HEK293 (cell line): ENCODE measurements around the gene ZNF862.

Source experiments
- CTCF ChIA-PET: fragments of 350-600 bp; formaldehyde crosslinking; extraction: SDS; loops from one replicate; lab custom pipeline; 2021; ENCODE audit warnings: antibody characterized with exemption; lab: Yijun Ruan, JAX
- POLR2A ChIA-PET: fragments of 300-600 bp; formaldehyde crosslinking; extraction: SDS; loops from one replicate; lab custom pipeline; 2020; ENCODE audit warnings: antibody characterized with exemption, inconsistent platforms; lab: Yijun Ruan, JAX
- H3K27ac ChIP-seq: fragments of 200-500 bp; sonication (Bioruptor generic); 2 replicates; pipeline ENCODE4 v1.5.1; 2014; ENCODE audit warnings: low read depth, low read length, control low read depth, inconsistent platforms; ENCODE audit errors: extremely low read depth
- H3K36me3 ChIP-seq, 2 experiments: fragments of 200-500 bp in 1 of 2; sonication (Bioruptor generic) in 1 of 2; 1 replicate in 1 of 2; 2 replicates in 1 of 2; pipeline ENCODE4 v1.5.1; 2014 to 2017; ENCODE audit warnings: inconsistent platforms in 2 of 2, low read length in 2 of 2; ENCODE audit not compliant: control insufficient read depth in 2 of 2, insufficient read depth in 1 of 2
- H3K4me1 ChIP-seq: fragments of 200-500 bp; sonication (Bioruptor generic); 2 replicates; pipeline ENCODE4 v1.5.1; 2014; ENCODE audit warnings: mild to moderate bottlenecking, low read length, inconsistent platforms; ENCODE audit not compliant: control insufficient read depth, insufficient read depth
- H3K4me3 ChIP-seq: 2 replicates; pipeline ENCODE4 v1.5.1; 2011; ENCODE audit warnings: low read depth, mild to moderate bottlenecking, control low read depth, low read length, moderate library complexity
- H3K9me3 ChIP-seq: fragments of 200-500 bp; sonication (Bioruptor generic); 2 replicates; pipeline ENCODE4 v1.5.1; 2014; ENCODE audit warnings: low read depth, low read length, inconsistent platforms; ENCODE audit not compliant: control insufficient read depth, insufficient read depth
- KLF7 ChIP-seq: fragments of 450-650 bp; formaldehyde crosslinking; IDR thresholded peaks from 2 replicates; pipeline ENCODE4 v1.5.1; 2016; ENCODE audit warnings: missing biosample characterization, missing genetic modification characterization, borderline replicate concordance
- SETDB1 ChIP-seq: IDR thresholded peaks from one replicate; pipeline ENCODE4 v1.6.1; 2017; ENCODE audit warnings: mild to moderate bottlenecking, low read length, moderate library complexity, mixed read lengths; ENCODE audit not compliant: insufficient read length
- ZBTB20 ChIP-seq: fragments of 450-650 bp; formaldehyde crosslinking; IDR thresholded peaks from 2 replicates; pipeline ENCODE4 v1.5.1; 2016; ENCODE audit warnings: missing biosample characterization, missing genetic modification characterization
- ZNF121 ChIP-seq: fragments of 450-650 bp; formaldehyde crosslinking; IDR thresholded peaks from 2 replicates; pipeline ENCODE4 v1.5.1; 2016; ENCODE audit warnings: missing biosample characterization, missing genetic modification characterization
- ZNF239 ChIP-seq: fragments of 450-650 bp; formaldehyde crosslinking; IDR thresholded peaks from 2 replicates; pipeline ENCODE4 v1.5.1; 2016; ENCODE audit warnings: missing biosample characterization, missing genetic modification characterization
- ZNF366 ChIP-seq: fragments of 450-650 bp; formaldehyde crosslinking; conservative IDR thresholded peaks from 2 replicates; pipeline ENCODE4 v1.5.1; 2016; ENCODE audit warnings: missing biosample characterization, missing genetic modification characterization
- ZNF76 ChIP-seq: fragments of 450-650 bp; formaldehyde crosslinking; IDR thresholded peaks from 2 replicates; pipeline ENCODE4; 2016; ENCODE audit warnings: low read depth, missing biosample characterization, missing genetic modification characterization, borderline replicate concordance
- ZSCAN16 ChIP-seq: fragments of 450-650 bp; formaldehyde crosslinking; IDR thresholded peaks from 2 replicates; pipeline ENCODE4 v1.5.1; 2016; ENCODE audit warnings: missing biosample characterization, missing genetic modification characterization
- TF ChIP-seq, protein P1 (sequence below): fragments of 450-650 bp; formaldehyde crosslinking; IDR thresholded peaks from 2 replicates; pipeline ENCODE4 v1.5.1; 2016; ENCODE audit warnings: missing biosample characterization, missing genetic modification characterization
- TF ChIP-seq, protein P2 (sequence below): fragments of 450-650 bp; formaldehyde crosslinking; IDR thresholded peaks from 2 replicates; pipeline ENCODE4 v1.5.1; 2016; ENCODE audit warnings: missing biosample characterization, missing genetic modification characterization, borderline replicate concordance
- TF ChIP-seq, protein P3 (sequence below): fragments of 450-650 bp; formaldehyde crosslinking; IDR thresholded peaks from 2 replicates; pipeline ENCODE4 v1.5.1; 2017; ENCODE audit warnings: missing biosample characterization, missing genetic modification characterization
- TF ChIP-seq, protein P4 (sequence below): fragments of 450-650 bp; formaldehyde crosslinking; IDR thresholded peaks from 2 replicates; pipeline ENCODE4 v1.5.1; 2016; ENCODE audit warnings: missing biosample characterization, missing genetic modification characterization, borderline replicate concordance
- TF ChIP-seq, protein P5 (sequence below): fragments of 450-650 bp; formaldehyde crosslinking; IDR thresholded peaks from 2 replicates; pipeline ENCODE4 v1.5.1; 2017; ENCODE audit warnings: missing biosample characterization, mild to moderate bottlenecking, missing genetic modification characterization, moderate library complexity
- TF ChIP-seq, protein P6 (sequence below): fragments of 450-650 bp; formaldehyde crosslinking; IDR thresholded peaks from 2 replicates; pipeline ENCODE4 v1.5.1; 2016; ENCODE audit warnings: missing biosample characterization, missing genetic modification characterization

The ZNF862 gene

DNA sequence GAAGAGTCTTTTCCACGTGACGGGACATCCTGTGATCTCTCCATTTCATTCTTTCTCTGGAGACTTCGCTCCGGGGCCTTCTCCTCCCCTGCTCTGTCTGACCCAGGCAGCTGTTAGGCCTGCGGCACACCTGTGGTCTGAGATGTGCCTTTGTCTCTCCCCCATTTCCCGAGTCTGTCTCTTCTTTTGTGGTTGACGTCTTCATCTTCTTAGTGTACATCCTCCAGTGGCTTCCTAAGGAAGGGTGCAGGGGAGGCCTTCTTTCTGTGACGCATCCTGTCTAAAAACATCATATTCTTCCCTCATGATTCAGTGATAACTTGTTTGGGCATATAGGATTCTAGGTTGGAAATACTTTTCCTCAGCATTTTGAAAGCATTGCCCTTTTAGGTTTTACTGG lies 18.4 kb downstream of the ZNF862 start (continued):
- TF ChIP-seq, protein P1, sequence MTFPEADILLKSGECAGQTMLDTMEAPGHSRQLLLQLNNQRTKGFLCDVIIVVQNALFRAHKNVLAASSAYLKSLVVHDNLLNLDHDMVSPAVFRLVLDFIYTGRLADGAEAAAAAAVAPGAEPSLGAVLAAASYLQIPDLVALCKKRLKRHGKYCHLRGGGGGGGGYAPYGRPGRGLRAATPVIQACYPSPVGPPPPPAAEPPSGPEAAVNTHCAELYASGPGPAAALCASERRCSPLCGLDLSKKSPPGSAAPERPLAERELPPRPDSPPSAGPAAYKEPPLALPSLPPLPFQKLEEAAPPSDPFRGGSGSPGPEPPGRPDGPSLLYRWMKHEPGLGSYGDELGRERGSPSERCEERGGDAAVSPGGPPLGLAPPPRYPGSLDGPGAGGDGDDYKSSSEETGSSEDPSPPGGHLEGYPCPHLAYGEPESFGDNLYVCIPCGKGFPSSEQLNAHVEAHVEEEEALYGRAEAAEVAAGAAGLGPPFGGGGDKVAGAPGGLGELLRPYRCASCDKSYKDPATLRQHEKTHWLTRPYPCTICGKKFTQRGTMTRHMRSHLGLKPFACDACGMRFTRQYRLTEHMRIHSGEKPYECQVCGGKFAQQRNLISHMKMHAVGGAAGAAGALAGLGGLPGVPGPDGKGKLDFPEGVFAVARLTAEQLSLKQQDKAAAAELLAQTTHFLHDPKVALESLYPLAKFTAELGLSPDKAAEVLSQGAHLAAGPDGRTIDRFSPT = no peak
- TF ChIP-seq, protein P2, sequence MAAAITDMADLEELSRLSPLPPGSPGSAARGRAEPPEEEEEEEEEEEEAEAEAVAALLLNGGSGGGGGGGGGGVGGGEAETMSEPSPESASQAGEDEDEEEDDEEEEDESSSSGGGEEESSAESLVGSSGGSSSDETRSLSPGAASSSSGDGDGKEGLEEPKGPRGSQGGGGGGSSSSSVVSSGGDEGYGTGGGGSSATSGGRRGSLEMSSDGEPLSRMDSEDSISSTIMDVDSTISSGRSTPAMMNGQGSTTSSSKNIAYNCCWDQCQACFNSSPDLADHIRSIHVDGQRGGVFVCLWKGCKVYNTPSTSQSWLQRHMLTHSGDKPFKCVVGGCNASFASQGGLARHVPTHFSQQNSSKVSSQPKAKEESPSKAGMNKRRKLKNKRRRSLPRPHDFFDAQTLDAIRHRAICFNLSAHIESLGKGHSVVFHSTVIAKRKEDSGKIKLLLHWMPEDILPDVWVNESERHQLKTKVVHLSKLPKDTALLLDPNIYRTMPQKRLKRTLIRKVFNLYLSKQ (tag by site-specific recombination) = no peak
- no peak for TF ChIP-seq ZNF366
- TF ChIP-seq ZNF76 (tag by site-specific recombination) = no peak

DNA sequence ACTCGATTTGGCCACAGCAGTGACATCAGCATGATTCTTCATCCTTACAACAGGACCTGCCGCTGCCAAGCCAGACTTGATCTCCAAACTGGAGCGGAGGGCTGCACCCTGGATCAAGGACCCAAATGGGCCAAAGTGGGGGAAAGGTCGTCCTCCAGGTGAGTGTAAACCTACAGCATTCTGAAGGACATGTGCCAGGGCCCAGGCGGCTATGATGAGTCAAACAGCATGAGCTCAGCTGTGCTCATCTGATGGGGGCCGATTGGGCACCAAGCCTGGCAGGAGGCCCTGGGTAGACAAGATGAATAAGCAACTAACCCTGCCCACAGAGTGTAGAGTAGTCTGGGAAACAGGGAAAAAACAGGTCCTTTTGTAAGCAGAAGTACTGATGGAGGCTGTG lies 21.2 kb downstream of the ZNF862 start:
- TF ChIP-seq, protein P3, sequence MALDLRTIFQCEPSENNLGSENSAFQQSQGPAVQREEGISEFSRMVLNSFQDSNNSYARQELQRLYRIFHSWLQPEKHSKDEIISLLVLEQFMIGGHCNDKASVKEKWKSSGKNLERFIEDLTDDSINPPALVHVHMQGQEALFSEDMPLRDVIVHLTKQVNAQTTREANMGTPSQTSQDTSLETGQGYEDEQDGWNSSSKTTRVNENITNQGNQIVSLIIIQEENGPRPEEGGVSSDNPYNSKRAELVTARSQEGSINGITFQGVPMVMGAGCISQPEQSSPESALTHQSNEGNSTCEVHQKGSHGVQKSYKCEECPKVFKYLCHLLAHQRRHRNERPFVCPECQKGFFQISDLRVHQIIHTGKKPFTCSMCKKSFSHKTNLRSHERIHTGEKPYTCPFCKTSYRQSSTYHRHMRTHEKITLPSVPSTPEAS (tag by site-specific recombination) = no peak
- TF ChIP-seq ZBTB20 (tag by site-specific recombination) (no peak), ZSCAN16 (tag by site-specific recombination) (no peak), SETDB1 (no peak), ZNF239 (tag by site-specific recombination) (no peak), ZNF121 (tag by site-specific recombination) (no peak), KLF7 (tag by site-specific recombination) (no peak)
- TF ChIP-seq, protein P4, sequence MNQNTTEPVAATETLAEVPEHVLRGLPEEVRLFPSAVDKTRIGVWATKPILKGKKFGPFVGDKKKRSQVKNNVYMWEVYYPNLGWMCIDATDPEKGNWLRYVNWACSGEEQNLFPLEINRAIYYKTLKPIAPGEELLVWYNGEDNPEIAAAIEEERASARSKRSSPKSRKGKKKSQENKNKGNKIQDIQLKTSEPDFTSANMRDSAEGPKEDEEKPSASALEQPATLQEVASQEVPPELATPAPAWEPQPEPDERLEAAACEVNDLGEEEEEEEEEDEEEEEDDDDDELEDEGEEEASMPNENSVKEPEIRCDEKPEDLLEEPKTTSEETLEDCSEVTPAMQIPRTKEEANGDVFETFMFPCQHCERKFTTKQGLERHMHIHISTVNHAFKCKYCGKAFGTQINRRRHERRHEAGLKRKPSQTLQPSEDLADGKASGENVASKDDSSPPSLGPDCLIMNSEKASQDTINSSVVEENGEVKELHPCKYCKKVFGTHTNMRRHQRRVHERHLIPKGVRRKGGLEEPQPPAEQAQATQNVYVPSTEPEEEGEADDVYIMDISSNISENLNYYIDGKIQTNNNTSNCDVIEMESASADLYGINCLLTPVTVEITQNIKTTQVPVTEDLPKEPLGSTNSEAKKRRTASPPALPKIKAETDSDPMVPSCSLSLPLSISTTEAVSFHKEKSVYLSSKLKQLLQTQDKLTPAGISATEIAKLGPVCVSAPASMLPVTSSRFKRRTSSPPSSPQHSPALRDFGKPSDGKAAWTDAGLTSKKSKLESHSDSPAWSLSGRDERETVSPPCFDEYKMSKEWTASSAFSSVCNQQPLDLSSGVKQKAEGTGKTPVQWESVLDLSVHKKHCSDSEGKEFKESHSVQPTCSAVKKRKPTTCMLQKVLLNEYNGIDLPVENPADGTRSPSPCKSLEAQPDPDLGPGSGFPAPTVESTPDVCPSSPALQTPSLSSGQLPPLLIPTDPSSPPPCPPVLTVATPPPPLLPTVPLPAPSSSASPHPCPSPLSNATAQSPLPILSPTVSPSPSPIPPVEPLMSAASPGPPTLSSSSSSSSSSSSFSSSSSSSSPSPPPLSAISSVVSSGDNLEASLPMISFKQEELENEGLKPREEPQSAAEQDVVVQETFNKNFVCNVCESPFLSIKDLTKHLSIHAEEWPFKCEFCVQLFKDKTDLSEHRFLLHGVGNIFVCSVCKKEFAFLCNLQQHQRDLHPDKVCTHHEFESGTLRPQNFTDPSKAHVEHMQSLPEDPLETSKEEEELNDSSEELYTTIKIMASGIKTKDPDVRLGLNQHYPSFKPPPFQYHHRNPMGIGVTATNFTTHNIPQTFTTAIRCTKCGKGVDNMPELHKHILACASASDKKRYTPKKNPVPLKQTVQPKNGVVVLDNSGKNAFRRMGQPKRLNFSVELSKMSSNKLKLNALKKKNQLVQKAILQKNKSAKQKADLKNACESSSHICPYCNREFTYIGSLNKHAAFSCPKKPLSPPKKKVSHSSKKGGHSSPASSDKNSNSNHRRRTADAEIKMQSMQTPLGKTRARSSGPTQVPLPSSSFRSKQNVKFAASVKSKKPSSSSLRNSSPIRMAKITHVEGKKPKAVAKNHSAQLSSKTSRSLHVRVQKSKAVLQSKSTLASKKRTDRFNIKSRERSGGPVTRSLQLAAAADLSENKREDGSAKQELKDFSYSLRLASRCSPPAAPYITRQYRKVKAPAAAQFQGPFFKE (tag by site-specific recombination) = no peak
- TF ChIP-seq, protein P5, sequence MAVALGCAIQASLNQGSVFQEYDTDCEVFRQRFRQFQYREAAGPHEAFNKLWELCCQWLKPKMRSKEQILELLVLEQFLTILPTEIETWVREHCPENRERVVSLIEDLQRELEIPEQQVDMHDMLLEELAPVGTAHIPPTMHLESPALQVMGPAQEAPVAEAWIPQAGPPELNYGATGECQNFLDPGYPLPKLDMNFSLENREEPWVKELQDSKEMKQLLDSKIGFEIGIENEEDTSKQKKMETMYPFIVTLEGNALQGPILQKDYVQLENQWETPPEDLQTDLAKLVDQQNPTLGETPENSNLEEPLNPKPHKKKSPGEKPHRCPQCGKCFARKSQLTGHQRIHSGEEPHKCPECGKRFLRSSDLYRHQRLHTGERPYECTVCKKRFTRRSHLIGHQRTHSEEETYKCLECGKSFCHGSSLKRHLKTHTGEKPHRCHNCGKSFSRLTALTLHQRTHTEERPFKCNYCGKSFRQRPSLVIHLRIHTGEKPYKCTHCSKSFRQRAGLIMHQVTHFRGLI (tag by site-specific recombination) = no peak
- TF ChIP-seq, protein P6, sequence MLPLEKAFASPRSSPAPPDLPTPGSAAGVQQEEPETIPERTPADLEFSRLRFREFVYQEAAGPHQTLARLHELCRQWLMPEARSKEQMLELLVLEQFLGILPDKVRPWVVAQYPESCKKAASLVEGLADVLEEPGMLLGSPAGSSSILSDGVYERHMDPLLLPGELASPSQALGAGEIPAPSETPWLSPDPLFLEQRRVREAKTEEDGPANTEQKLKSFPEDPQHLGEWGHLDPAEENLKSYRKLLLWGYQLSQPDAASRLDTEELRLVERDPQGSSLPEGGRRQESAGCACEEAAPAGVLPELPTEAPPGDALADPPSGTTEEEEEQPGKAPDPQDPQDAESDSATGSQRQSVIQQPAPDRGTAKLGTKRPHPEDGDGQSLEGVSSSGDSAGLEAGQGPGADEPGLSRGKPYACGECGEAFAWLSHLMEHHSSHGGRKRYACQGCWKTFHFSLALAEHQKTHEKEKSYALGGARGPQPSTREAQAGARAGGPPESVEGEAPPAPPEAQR (tag by site-specific recombination) = no peak
- POLR2A ChIA-PET = no interaction called here
- H3K4me1 ChIP-seq = peaks cover 11% of the 10 kb centered on the region
- CTCF ChIA-PET = no interaction called here
- no peaks in the 10 kb centered on the region for H3K9me3 ChIP-seq
- H3K4me3 ChIP-seq = no peak overlapping the region
- H3K36me3 ChIP-seq = peaks cover 0 to 7% of the 10 kb centered on the region in 2 experiments; a peak in 1 of 3 replicates
- no peak overlapping the region for H3K27ac ChIP-seq
